ENCODE measurements around the gene ABHD16B.
"Not testable (repeated sequence)": the region's sequence is repeated elsewhere in the genome, so short reads cannot be mapped to it uniquely, and the experiment has no call there.

ABHD16B gene

DNA sequence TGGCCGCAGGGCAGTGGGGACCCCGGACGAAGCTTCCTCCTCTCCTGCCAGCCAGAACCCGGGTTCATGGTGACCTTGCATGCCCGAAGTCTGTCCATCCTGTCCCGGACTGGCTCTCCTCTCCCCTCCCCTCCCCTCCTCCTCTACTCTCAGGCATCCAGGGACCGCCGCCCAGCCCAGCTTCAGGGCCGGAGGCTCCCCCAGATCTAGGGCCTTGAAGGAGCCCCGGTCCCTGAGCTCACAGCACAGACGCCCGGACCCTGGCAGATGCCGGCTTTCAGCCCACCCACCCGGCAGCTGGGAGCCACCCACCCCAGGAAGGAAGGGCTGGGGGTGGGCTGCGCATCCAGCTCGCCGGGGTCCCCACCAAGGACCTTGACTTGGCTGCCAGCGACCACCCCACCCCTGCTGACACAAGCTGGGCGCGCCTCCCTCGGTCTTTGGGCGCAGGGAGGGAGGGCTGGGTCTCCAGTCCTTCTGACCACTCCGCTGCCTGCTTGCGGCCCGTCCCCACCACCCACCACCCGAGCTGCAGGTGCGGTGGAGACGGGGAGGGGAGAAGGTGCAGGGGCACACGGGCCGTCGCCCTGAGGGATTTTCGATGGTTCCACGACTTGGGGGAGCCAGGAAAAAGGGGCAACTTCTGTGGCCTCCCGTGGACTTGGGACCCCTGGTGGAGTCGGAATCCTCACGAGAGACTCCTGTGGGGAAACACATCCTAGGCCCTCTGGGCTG, 5.8 kb upstream of the ABHD16B start:
- no peak for DNase-seq (ENCODE audit: low spot score)

DNA sequence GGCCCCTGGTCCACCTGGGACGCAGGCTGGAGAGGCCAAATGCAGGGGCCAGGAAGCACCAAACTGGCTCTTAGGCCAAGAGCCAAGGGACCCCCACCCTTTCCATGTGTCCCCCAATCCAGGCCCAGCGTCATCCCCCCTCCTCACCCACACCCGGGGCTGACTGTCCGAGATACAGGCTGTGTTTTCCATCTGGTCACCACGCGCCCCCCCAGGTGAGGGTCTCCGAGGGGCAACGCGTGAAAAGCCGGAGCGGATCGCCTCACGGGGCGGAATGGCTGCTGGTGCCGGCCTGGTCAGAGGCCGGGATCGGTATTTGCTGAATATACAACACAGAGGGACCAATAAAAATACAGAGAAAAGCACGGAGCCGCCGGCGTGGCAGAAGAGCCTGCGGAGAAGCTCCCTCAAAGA, 5.2 kb upstream of the ABHD16B start:
- DNase-seq (ENCODE audit: low spot score) = no peak

DNA sequence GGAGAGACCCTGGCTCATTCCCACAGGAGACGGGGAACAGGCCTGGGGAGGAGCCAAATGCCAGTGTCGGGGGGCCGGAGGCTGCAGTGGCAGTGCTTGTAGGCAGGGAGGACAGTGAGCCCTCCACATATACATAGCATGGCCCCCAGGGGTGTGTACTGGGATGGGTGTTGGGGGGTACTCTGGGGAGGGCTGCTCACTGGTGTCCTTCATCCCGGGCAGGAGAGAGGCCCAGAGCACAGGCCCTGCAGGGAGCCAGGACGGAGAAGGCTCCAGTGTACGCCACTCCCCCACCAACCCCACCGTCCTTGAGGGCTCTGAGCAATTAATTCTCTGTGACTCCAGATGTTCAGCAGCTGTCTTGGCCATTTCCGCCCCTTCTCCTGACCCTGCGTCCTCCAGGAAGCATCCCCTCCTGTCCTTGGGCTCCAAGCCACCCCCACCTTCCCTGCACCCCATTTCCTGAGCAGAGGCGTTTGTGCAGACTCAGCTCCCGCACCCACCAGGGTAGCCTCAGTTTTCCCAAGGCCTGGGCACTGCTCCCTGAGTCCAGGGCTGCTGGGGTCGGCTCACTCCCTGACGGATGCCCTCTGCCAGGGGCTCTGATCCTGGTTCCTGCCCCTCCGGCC, 3.4 kb upstream of the ABHD16B start:
- DNase-seq (ENCODE audit: low spot score) = no peak

DNA sequence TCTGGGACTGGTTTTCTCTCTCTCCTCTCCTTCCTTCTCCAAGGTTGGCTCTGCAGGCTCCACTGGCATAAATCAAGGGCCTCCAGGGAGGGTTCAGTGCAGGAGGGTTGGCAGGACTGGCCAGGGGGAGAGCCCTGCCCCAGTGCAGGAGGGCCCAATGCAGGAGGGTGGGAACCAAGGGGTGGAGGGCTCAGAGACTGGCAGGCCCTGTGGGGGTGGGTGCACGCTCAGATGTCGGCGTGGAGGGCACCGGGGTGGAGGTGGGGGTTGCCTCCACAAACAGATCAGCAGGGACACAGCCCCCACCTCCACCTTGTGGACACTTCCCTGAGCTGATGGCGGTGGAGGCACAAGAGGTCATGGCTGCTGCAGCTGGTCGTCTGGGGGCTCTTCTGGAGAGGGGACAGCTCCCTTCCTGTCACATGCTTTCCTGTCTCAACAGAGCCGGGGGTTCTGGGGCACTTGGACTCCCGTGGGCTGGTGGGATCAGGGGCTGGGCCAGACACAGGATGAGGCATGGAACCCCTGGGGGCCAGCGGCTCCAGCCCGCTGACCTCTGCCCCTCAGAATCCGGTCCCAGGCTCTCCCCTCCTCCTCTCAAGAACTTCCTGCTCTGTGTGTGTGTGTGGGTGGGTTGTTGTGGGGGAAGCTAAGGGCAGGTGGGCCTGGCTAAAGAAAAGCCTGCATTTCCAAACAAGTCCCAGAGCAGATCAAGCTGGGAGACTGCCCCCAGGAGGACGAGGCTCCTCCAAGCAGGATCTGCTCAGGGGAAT, 2.7 kb upstream of the ABHD16B start:
- DNase-seq (ENCODE audit: low spot score) = peak; percentile 65

DNA sequence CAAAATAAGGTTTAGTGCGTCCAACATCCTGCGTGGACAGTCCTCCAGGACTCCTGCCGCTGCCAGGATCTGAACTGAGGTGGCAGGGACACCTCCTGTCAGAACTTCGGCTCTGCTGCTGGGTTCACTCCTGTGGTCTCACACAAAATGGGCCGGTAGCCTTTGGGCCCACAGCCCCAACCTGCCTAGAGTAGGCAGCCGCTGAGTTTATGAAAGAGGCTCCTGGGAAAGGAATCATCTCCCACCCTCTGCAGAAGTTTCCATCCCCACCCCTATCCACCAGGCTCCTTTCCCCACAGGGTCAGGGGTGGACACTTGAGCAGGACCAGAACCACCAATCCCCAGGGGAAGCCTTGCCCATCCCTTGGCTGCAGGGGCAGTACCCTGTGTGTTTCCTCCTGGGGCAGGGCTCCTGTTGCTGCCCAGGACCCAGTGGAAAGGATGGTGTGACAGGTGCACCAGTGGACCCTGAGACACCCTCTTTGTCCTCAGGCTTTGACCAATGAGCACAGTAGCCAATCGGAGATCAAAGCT, 2.1 kb upstream of the ABHD16B start:
- no peak for DNase-seq (ENCODE audit: low spot score)

DNA sequence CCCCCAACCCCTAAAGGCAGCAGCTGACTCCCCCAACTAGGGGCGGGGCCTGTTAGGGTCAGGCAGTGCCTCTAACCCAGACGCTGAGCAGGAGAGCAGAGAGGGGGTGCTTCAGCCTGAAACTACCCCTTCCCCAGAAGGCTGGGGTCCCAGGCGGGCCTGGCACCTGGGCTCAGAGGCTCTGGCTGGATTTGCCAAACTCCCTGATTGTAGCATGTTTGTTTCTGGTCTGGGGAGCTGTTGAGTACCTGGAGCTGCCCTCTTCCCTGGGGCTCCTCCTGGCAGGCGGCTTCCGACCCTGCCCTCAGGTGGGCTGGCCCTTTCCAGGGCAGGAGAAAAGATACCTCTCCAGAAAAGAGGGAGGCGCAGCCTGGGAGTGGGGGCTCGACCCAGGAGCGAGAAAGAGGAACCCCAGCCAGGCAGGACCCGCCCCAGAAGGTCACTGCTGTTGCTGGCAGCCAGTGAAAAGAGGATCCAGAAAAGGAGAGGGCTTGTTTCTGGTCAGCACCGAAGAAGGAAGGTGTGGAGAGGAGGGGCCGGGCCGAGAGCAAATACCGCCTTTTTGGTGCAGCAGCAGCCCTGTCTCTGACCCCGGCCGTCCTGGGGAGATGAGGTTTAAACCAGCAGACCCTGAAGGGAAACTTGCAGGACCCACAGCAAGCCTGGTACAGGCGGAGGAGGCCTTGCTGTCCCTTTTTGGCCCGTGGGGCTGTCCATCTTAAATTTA, 810 bp upstream of the ABHD16B start:
- no peak for DNase-seq (ENCODE audit: low spot score)

DNA sequence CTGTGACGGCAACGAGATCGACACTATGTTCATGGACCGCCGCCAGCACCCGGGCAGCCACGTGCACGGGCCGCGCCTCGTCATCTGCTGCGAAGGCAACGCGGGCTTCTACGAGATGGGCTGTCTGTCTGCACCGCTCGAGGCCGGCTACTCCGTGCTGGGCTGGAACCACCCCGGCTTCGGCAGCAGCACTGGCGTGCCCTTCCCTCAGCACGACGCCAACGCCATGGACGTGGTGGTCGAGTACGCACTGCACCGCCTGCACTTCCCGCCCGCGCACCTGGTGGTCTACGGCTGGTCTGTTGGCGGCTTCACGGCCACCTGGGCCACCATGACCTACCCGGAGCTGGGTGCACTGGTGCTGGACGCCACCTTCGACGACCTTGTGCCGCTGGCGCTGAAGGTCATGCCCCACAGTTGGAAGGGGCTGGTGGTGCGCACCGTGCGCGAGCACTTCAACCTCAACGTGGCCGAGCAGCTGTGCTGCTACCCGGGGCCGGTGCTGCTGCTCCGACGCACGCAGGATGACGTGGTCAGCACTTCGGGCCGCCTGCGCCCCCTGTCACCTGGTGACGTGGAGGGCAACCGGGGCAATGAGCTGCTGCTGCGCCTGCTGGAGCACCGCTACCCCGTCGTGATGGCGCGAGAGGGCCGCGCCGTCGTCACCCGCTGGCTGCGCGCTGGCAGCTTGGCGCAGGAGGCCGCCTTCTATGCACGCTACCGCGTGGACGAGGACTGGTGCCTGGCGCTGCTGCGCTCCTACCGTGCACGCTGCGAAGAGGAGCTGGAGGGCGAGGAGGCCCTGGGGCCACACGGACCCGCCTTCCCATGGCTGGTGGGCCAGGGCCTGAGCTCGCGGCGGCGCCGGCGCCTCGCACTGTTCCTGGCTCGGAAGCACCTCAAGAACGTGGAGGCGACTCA, 943 bp downstream of the ABHD16B start:
- no peak for DNase-seq (ENCODE audit: low spot score)

DNA sequence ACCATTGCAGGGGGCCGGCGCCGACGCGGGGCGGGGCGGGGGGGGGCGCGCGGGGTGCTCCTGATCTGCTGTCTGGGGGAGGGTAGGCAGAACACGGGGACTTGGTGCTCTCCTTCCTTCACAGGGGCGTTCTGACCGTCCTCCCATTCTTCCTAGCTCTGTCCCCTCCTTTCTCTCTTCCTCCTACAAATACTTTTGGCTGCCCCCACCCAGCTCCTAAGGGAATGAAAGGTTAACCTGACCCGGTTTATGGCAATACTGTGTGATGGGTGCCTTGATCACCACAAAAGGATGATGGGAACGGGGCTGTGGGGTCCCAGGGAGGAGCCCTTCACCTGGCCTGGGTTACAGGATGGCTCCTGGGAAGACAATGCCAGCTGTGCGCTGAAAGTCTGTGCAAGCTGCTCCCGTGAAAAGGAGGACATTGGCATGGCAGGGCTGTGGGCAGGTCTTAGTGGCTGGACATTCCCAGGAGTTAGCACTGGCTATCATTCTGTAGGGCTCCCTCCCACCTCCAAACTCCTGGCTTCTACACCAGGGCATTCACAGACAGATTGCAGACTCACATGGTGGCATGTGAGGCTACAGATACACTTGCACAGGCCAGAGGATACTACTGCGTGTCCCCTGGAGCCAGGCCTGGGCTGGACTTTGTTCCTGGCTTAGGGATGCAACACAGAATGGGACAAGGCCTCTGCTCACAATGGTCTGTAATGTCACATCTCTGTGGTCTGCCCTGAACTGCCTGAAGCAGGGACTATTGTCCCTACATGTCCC, 1.9 kb downstream of the ABHD16B start:
- DNase-seq (ENCODE audit: low spot score) = no peak

DNA sequence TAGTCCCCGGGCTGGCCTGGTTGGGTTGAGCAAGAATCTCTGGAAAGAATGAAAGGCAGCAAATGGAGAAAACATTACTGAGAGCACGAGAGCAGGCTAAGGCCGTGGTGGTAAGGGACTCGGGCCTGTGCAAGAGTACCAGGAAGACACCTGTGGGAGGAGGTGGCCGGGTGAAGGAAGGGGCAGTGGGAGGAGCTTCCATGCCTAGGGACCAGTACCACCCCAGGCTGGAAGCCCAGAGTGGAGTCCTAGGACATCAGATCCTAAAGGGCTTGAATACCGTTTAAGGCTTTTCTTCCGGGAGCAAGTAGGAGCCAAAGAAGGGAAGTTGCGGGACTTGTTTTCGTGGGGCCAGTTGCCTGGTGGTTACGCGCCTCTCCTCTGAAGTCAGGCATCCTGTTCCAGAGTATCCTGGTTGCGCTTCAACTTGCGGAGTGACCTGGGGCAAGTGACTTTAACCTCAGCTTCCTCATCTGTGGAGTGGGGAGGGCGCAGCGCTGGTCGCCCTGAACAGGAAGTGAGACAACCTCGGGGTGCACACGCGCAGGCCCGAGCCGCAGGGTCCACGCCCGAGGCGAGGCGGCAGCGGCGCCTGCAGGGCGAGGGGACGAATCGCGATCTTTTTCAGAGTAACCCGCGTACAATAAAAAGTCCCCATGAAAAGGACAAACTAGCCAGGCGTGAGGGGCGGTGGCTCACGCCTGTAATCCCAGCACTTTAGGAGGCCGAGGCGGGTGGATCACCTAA, 2.7 kb downstream of the ABHD16B start:
- DNase-seq (ENCODE audit: low spot score) = peak; percentile 93

DNA sequence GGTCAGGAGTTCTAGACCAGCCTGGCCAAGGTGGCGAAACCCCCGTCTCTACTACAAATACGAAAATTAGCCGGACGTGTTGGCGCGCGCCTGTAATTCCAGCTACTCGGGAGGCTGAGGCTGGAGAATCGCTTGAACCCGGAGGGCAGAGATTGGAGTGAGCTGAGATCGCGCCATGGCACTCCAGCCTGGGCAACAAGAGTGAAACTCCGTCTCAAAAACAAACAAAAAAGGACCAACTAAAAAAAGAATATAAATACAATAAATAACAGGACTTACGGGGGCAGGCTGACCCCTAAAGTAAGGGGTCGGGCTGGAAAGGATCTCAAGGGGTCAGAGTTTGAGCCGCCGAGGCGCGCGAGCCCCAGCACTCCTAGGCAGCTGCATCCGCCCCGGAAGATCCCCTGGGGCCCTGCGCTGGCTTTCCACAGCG, 3.3 kb downstream of the ABHD16B start:
- no peak for DNase-seq (ENCODE audit: low spot score)

DNA sequence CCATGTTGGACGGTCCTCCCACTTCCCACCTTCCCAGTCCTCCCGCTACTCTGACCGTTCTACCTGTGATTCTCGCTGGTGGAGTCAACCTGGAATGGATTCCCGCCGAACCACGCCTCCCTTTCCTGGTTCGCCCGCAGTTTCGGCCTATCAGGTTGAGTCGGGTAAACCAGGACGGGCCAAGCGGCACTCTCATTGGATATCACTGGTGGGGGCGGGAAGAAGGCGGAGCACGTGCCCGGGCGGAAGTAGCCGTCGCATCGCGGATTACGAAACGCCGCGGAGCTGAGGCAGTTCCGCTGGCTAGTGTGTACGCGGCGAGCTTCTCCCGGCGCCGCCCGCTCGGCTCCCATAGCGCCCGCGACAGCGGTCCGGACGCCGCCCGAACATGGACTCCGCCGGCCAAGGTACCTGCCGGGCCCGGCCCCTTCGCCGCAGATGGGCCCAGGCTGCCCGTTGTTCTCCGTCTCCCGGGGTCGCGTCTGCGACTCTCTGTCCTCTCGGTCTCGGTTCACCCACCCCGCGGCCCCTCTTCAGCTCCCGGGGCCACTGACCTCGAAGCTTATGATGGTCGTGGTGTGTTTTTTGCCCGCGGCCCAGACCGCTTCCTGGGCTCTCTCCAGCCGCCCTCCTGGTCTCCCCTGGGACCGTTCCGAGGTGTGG, 3.8 kb downstream of the ABHD16B start, which contains the start of gene TPD52L2:
Gene TPD52L2, plus strand, starts transcription at position 293 of the 663 bp plus-strand sequence. Its CDS starts 96 bp downstream, at position 389.
- peak; percentile 100 for DNase-seq (ENCODE audit: low spot score)

DNA sequence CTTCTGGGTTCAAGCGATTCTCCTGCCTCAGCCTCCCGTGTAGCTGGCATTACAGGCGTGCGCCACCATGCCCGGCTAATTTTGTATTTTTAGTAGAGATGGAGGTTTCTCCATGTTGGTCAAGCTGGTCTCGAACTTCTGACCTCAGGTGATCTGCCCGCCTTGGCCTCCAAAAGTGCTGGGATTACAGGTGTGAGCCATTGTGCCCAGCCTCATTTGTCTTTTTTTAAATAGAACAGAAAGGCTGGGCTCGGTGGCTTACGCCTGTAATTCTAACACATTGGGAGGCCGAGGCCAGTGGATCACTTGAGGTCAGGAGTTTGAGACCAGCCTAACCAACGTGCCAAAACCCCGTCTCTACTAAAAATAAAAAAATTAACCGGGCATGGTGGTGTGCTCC, 5.7 kb downstream of the ABHD16B start:
- not testable (repeated sequence) for DNase-seq (ENCODE audit: low spot score)

DNA sequence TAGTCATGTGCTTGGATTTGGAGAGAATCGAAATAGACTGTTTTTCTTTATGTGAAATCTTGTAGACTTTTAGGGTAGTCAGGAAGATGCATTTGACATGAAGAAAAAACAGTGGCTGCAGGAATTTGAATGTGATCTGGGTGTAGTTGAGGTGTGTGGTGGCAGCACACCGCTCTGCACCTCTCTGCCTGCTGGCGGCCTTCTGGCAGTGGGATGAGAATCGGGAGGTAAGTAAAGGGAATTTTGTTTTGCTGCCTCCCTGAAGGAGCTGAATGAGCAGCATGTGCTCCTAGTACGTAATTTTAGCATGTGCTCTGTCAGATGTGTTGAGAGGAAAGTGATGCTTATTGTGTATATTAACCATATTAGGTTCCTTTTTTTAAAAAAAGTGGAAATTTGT, 7.0 kb downstream of the ABHD16B start:
- DNase-seq (ENCODE audit: low spot score) = no peak

DNA sequence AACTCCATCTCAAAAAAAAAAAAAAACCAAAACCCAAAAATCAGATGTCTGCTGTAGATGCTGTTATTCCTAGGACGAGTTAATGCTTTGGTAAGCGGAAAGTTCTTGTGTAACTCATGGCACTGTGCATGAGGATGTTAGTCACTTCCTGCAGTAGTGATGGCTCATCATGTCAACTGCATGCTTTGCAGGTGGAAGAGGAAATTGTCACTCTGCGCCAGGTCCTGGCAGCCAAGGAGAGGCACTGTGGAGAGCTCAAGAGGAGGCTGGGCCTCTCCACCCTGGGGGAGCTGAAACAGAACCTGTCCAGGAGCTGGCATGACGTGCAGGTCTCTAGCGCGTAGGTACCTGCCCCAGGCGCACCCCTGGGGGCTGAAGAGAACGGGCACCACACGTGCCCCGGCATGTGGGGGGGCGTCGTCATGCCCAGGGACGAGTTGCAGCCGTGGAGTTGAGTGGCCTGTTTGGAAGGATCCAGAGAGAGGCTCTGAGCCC, 12.2 kb downstream of the ABHD16B start:
- DNase-seq (ENCODE audit: low spot score) = no peak

DNA sequence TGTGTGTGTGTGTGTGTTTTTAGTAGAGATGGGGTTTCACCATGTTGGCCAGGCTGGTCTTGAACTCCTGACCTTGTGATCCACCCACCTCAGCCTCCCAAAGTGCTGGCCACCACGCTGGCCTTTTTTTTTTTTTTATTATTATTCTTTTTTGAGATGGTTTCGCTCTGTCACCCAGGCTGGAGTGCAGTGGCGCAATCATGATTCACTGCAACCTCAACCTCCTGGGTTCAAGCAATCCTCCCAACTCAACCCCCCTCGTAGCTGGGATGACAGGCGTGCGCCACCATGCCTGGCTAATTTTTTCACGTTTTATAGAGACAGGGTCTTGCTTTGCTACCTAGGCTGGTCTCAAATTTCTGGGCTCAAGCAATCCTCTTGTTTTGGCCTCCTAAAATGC, 12.9 kb downstream of the ABHD16B start:
- DNase-seq (ENCODE audit: low spot score) = not testable (repeated sequence)

DNA sequence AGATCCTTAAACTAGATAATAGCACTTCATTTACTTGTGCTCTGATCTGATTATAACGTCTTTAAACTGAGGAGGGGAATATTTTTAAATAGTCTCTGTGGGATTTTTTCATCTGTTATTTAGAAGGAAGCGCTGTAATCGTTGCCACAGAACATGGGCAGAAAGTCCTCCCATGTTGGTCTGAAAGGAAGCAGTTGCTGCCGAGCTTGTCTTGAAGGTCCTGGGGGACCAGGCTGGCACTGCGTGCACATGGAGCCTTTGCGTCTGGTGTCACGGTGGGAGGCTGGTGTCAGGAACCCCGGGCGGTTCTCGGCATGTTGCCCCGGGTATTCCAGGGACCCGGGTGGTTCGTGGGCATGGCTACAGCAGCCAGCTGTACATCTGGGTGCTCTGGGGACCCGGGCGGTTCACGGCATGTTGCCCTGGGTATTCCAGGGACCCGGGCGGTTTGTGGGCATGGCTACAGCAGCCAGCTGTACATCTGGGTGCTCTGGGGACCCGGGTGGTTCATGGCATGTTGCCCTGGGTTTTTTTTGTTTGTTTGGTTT, 15.3 kb downstream of the ABHD16B start:
- DNase-seq (ENCODE audit: low spot score) = no peak

DNA sequence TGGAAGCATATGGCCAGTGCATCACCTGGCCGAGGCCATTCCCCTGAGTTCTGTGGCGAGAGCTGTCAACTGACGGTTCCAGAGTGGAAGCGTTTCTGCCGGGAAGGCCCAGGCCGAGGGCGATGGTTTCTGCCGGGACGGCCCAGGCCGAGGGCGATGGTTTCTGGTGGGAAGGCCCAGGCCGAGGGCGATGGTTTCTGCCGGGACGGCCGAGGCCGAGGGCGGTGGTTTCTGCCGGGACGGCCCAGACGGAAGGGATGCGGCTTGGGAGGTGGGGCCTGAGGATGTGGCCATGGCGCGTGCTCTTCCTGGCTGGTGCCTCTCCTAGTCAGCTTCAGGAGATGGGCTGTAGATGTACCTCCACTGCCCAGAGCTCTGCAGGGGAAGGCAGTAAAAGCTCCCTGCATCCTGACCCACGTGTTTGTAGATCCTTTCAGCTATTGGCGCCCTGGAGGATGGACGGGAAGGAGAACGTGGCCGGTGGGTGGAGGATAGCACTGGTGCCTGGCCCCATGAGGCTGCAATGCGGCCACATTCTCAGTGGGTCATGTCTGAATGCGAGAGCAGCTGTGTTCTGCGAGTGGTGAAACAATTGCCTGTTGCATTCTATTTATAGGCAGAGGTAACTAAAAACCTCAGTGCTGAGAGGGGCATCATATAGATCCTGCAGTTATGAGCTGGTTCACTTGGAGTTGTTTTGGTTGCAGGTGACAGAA, 16.6 kb downstream of the ABHD16B start:
- DNase-seq (ENCODE audit: low spot score) = no peak

Measured in SW480 (cell line).